ENCODE measurements around the gene BIN1. TPM values are rescaled to one million over a fixed set of nuclear protein-coding genes. Genes with fewer than 3 reads are reported as not detected.

The BIN1 gene
- polyA plus RNA-seq, 1 donor from 2014 or later, result 175 TPM

- Mint-ChIP-seq H3K27me3 (peaks cover 6% of the 10 kb centered on the region), H3K36me3 (peaks cover 2% of the 10 kb centered on the region), H3K4me3 (no peak overlapping the region), H3K4me1 (peaks cover 7 to 11% (median 9%) of the 10 kb centered on the region in 3 donors), H3K9me3 (peaks cover 0 to 6% (median 2%) of the 10 kb centered on the region in 3 donors), H3K27ac (no peak overlapping the region)
Observed at GRCh38 chr2:127140538-127140937, 33.6 kb upstream of the BIN1 start.

- Mint-ChIP-seq H3K27me3 (peaks cover 6% of the 10 kb centered on the region), H3K4me1 (peaks cover 7 to 11% (median 9%) of the 10 kb centered on the region in 3 donors), H3K4me3 (no peak overlapping the region), H3K9me3 (peaks cover 0 to 6% (median 2%) of the 10 kb centered on the region in 3 donors), H3K36me3 (peaks cover 2% of the 10 kb centered on the region), H3K27ac (no peak overlapping the region)
Observed at GRCh38 chr2:127139766-127140165, 32.8 kb upstream of the BIN1 start.

- Mint-ChIP-seq H3K4me1 (peaks cover 7 to 9% (median 8%) of the 10 kb centered on the region in 3 donors), H3K9me3 (peaks cover 0 to 6% (median 2%) of the 10 kb centered on the region in 3 donors), H3K27ac (no peak overlapping the region), H3K4me3 (no peak overlapping the region), H3K36me3 (peaks cover 2% of the 10 kb centered on the region), H3K27me3 (peaks cover 9% of the 10 kb centered on the region)
Observed at GRCh38 chr2:127138281-127138680, 31.3 kb upstream of the BIN1 start.

- Mint-ChIP-seq H3K27ac (no peak overlapping the region), H3K4me1 (peaks cover 7 to 9% (median 8%) of the 10 kb centered on the region in 3 donors), H3K36me3 (peaks cover 2% of the 10 kb centered on the region), H3K27me3 (peaks cover 9% of the 10 kb centered on the region), H3K9me3 (peaks cover 0 to 6% (median 2%) of the 10 kb centered on the region in 3 donors), H3K4me3 (peak overlapping the region in 2 of 4 donors; percentile 12 to 51)
Observed at GRCh38 chr2:127137741-127138140, 30.8 kb upstream of the BIN1 start.

GRCh38 chr2:127137225-127137624 lies 30.3 kb upstream of the BIN1 start:
- Mint-ChIP-seq H3K4me3 (peak overlapping the region in 2 of 4 donors; percentile 12 to 51), H3K27ac (no peak overlapping the region), H3K27me3 (peaks cover 9% of the 10 kb centered on the region), H3K36me3 (no peaks in the 10 kb centered on the region), H3K9me3 (peaks cover 0 to 6% (median 2%) of the 10 kb centered on the region in 3 donors), H3K4me1 (peaks cover 7 to 9% (median 8%) of the 10 kb centered on the region in 3 donors)

- no peak overlapping the region for H3K27ac Mint-ChIP-seq
- H3K4me1 Mint-ChIP-seq, result peaks cover 7 to 8% (median 7%) of the 10 kb centered on the region in 3 donors
- H3K4me3 Mint-ChIP-seq, result no peak overlapping the region
- H3K9me3 Mint-ChIP-seq, result peaks cover 0 to 6% (median 0%) of the 10 kb centered on the region in 3 donors
- no peaks in the 10 kb centered on the region for H3K36me3 Mint-ChIP-seq
- peaks cover 2% of the 10 kb centered on the region for H3K27me3 Mint-ChIP-seq
Observed at GRCh38 chr2:127134833-127135830, 28.2 kb upstream of the BIN1 start.

- Mint-ChIP-seq H3K4me3 (no peak overlapping the region), H3K36me3 (no peaks in the 10 kb centered on the region)
Observed at GRCh38 chr2:127134235-127134634, 27.3 kb upstream of the BIN1 start.

GRCh38 chr2:127133793-127134192 lies 26.8 kb upstream of the BIN1 start:
- Mint-ChIP-seq H3K27me3 (peaks cover 2% of the 10 kb centered on the region), H3K9me3 (no peaks in the 10 kb centered on the region), H3K4me3 (no peak overlapping the region), H3K36me3 (no peaks in the 10 kb centered on the region), H3K4me1 (peaks cover 0 to 2% (median under 1%) of the 10 kb centered on the region in 3 donors), H3K27ac (no peak overlapping the region)

More at GRCh38 chr2:127134235-127134634, 27.3 kb upstream of the BIN1 start:
- Mint-ChIP-seq H3K9me3 (peaks cover 0 to under 1% (median 0%) of the 10 kb centered on the region in 3 donors), H3K4me1 (peaks cover 0 to 2% (median 0%) of the 10 kb centered on the region in 3 donors), H3K27ac (no peak overlapping the region), H3K27me3 (peaks cover 2% of the 10 kb centered on the region)

GRCh38 chr2:127130421-127130820 lies 23.5 kb upstream of the BIN1 start:
- H3K9me3 Mint-ChIP-seq, result no peaks in the 10 kb centered on the region
- H3K27me3 Mint-ChIP-seq, result peaks cover 2% of the 10 kb centered on the region
- H3K27ac Mint-ChIP-seq, result no peak overlapping the region
- H3K4me3 Mint-ChIP-seq, result no peak overlapping the region
- H3K4me1 Mint-ChIP-seq, result peaks cover 14 to 18% (median 17%) of the 10 kb centered on the region in 3 donors
- H3K36me3 Mint-ChIP-seq, result no peaks in the 10 kb centered on the region

GRCh38 chr2:127129937-127130336 lies 23.0 kb upstream of the BIN1 start:
- Mint-ChIP-seq H3K27me3 (peaks cover 2% of the 10 kb centered on the region), H3K9me3 (no peaks in the 10 kb centered on the region), H3K36me3 (no peaks in the 10 kb centered on the region), H3K4me1 (peaks cover 15 to 19% (median 18%) of the 10 kb centered on the region in 3 donors), H3K27ac (no peak overlapping the region), H3K4me3 (peak overlapping the region in 1 of 4 donors; percentile 67)

GRCh38 chr2:127128445-127128904 lies 21.5 kb upstream of the BIN1 start:
- Mint-ChIP-seq H3K4me1 (peaks cover 15 to 19% (median 18%) of the 10 kb centered on the region in 3 donors), H3K4me3 (peak overlapping the region; percentile 10 to 77 (median 27)), H3K27ac (peak overlapping the region in 1 of 3 donors; percentile 6), H3K36me3 (no peaks in the 10 kb centered on the region), H3K27me3 (no peaks in the 10 kb centered on the region), H3K9me3 (no peaks in the 10 kb centered on the region)

- H3K4me3 Mint-ChIP-seq, result no peak overlapping the region
- no peaks in the 10 kb centered on the region for H3K9me3 Mint-ChIP-seq
Observed at GRCh38 chr2:127125821-127126220, 18.9 kb upstream of the BIN1 start.

GRCh38 chr2:127124426-127124825 lies 17.5 kb upstream of the BIN1 start:
- no peaks in the 10 kb centered on the region for H3K9me3 Mint-ChIP-seq
- no peaks in the 10 kb centered on the region for H3K27me3 Mint-ChIP-seq
- peak overlapping the region in 1 of 3 donors; percentile 62 for H3K27ac Mint-ChIP-seq
- no peak overlapping the region for H3K4me3 Mint-ChIP-seq
- peaks cover 15 to 19% (median 18%) of the 10 kb centered on the region in 3 donors for H3K4me1 Mint-ChIP-seq
- no peaks in the 10 kb centered on the region for H3K36me3 Mint-ChIP-seq

More at GRCh38 chr2:127125821-127126220, 18.9 kb upstream of the BIN1 start:
- Mint-ChIP-seq H3K4me1 (peaks cover 15 to 19% (median 18%) of the 10 kb centered on the region in 3 donors), H3K36me3 (no peaks in the 10 kb centered on the region), H3K27ac (peak overlapping the region in 1 of 3 donors; percentile 25), H3K27me3 (no peaks in the 10 kb centered on the region)

- peaks cover 1% of the 10 kb centered on the region for H3K27me3 Mint-ChIP-seq
- peaks cover 9 to 12% (median 11%) of the 10 kb centered on the region in 3 donors for H3K4me1 Mint-ChIP-seq
- no peak overlapping the region for H3K27ac Mint-ChIP-seq
- H3K4me3 Mint-ChIP-seq, result no peak overlapping the region
- no peaks in the 10 kb centered on the region for H3K9me3 Mint-ChIP-seq
- no peaks in the 10 kb centered on the region for H3K36me3 Mint-ChIP-seq
Observed at GRCh38 chr2:127122361-127123027, 15.5 kb upstream of the BIN1 start.

- Mint-ChIP-seq H3K4me1 (peaks cover 9 to 12% (median 11%) of the 10 kb centered on the region in 3 donors), H3K27me3 (peaks cover 3% of the 10 kb centered on the region), H3K36me3 (no peaks in the 10 kb centered on the region), H3K9me3 (no peaks in the 10 kb centered on the region), H3K4me3 (no peak overlapping the region), H3K27ac (no peak overlapping the region)
Observed at GRCh38 chr2:127121776-127122176, 14.8 kb upstream of the BIN1 start.
